ENCODE results near the gene LMF1.

- TF ChIP-seq EP300 (conservative IDR thresholded peaks at IDR 0.05; ENCODE audit: poor library complexity, severe bottlenecking) = no peak
- no peak for TF ChIP-seq CTCF (IDR thresholded peaks at IDR 0.05; ENCODE audit: poor library complexity, severe bottlenecking)
These were observed 3.3 kb upstream of the LMF1 start for GRCh38 chr16:974001-974601.

Measured in neural cell (in vitro differentiated cells).